ENCODE measurements around the gene CDC27. TPM values are rescaled to one million over a fixed set of nuclear protein-coding genes. Genes with fewer than 3 reads are reported as not detected.
"Not testable (repeated sequence)": the region's sequence is repeated elsewhere in the genome, so short reads cannot be mapped to it uniquely, and the experiment has no call there.

Gene CDC27
- total RNA-seq, 2 experiments from 2014 or later: 74.3 to 164 TPM

GRCh38 chr17:47218896-47219430 lies 29.9 kb upstream of the CDC27 start:
- peak; percentile 53 for DNase-seq (ENCODE audit: low spot score)
- BruUV-seq (replicated peaks): no TSS peak
- ChIA-PET POLR2A (interaction anchor here (1.6 kb wide), 1 partner anchor 13 kb away, joined by 6 read pairs; no protein-coding TSS in a partner anchor), CTCF (ENCODE audit: unreplicated experiment) (no interaction called here)
- Histone ChIP-seq H3K27ac (ENCODE audit: low read depth, low read length, poor library complexity, severe bottlenecking) (no peak overlapping the region), H3K9me2 (ENCODE audit: insufficient read depth, low read length) (no peaks in the 10 kb centered on the region), H3K4me3 (ENCODE audit: low read depth, low read length, poor library complexity, severe bottlenecking) (no peak overlapping the region), H4K20me1 (ENCODE audit: insufficient read depth, low read length) (no peaks in the 10 kb centered on the region), H3K9me3 (ENCODE audit: low read length) (peaks cover 7% of the 10 kb centered on the region; the same call in 1 of the 2 replicates), H3K4me2 (ENCODE audit: low read length) (peak overlapping the region; percentile 60), H2AFZ (ENCODE audit: low read length) (peak overlapping the region; percentile 64; the same call in 1 of the 2 replicates), H3K79me2 (ENCODE audit: insufficient read depth, low read depth, low read length) (no peaks in the 10 kb centered on the region), H3K36me3 (ENCODE audit: insufficient read depth, low read length) (no peaks in the 10 kb centered on the region; the same call in 1 of the 2 replicates), H3K4me1 (ENCODE audit: insufficient read depth, low read length, poor library complexity, severe bottlenecking) (peaks cover 26% of the 10 kb centered on the region)
- TF ChIP-seq EZH2phosphoT487 (IDR thresholded peaks at IDR 0.05; ENCODE audit: borderline replicate concordance, low read depth, low read length): no peak
- TF ChIP-seq, protein P1, sequence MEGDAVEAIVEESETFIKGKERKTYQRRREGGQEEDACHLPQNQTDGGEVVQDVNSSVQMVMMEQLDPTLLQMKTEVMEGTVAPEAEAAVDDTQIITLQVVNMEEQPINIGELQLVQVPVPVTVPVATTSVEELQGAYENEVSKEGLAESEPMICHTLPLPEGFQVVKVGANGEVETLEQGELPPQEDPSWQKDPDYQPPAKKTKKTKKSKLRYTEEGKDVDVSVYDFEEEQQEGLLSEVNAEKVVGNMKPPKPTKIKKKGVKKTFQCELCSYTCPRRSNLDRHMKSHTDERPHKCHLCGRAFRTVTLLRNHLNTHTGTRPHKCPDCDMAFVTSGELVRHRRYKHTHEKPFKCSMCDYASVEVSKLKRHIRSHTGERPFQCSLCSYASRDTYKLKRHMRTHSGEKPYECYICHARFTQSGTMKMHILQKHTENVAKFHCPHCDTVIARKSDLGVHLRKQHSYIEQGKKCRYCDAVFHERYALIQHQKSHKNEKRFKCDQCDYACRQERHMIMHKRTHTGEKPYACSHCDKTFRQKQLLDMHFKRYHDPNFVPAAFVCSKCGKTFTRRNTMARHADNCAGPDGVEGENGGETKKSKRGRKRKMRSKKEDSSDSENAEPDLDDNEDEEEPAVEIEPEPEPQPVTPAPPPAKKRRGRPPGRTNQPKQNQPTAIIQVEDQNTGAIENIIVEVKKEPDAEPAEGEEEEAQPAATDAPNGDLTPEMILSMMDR (conservative IDR thresholded peaks at IDR 0.05; ENCODE audit: low read length): no peak
- intact Hi-C loops (cut with micrococcal nuclease; ENCODE audit: unreplicated experiment): no loop called here

DNA sequence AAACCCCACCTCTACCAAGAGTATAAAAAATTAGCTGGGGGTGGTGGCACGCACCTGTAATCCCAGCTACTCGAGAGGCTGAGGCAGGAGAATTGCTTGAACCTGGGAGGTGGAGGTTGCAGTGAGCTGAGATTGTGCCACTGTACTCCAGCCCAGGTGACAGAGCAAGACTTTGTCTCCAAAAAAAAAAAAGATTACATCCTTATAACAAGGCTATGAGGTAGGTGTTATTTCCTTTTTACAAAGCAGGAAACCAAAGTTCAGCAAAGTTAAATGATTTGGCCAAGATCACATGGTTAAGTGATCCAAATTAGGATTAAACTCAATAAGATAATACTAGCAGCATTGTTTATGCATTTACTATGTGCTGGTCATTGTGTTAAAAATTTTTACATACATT lies 28.2 kb upstream of the CDC27 start:
- intact Hi-C loops (cut with micrococcal nuclease; ENCODE audit: unreplicated experiment); CTCF ChIA-PET (ENCODE audit: unreplicated experiment); DNase-seq (ENCODE audit: low spot score); H3K36me3 ChIP-seq (ENCODE audit: insufficient read depth, low read length); H2AFZ ChIP-seq (ENCODE audit: low read length); H3K4me2 ChIP-seq (ENCODE audit: low read length); H4K20me1 ChIP-seq (ENCODE audit: insufficient read depth, low read length); H3K27ac ChIP-seq (ENCODE audit: low read depth, low read length, poor library complexity, severe bottlenecking); H3K9me2 ChIP-seq (ENCODE audit: insufficient read depth, low read length); H3K9me3 ChIP-seq (ENCODE audit: low read length); H3K4me3 ChIP-seq (ENCODE audit: low read depth, low read length, poor library complexity, severe bottlenecking); H3K79me2 ChIP-seq (ENCODE audit: insufficient read depth, low read depth, low read length); BruUV-seq (replicated peaks): not testable (repeated sequence)
- H3K4me1 ChIP-seq (ENCODE audit: insufficient read depth, low read length, poor library complexity, severe bottlenecking): peaks cover 35% of the 10 kb centered on the region
- POLR2A ChIA-PET: interaction anchor here (0.6 to 0.8 kb wide), 2 partner anchors 10 to 130 kb away, joined by 3 read pairs; no protein-coding TSS in a partner anchor

- intact Hi-C loops (cut with micrococcal nuclease; ENCODE audit: unreplicated experiment); H2AFZ ChIP-seq (ENCODE audit: low read length); H3K9me3 ChIP-seq (ENCODE audit: low read length); BruUV-seq (replicated peaks); DNase-seq (ENCODE audit: low spot score); H3K4me2 ChIP-seq (ENCODE audit: low read length); H3K27ac ChIP-seq (ENCODE audit: low read depth, low read length, poor library complexity, severe bottlenecking); H3K4me3 ChIP-seq (ENCODE audit: low read depth, low read length, poor library complexity, severe bottlenecking); H4K20me1 ChIP-seq (ENCODE audit: insufficient read depth, low read length); H3K79me2 ChIP-seq (ENCODE audit: insufficient read depth, low read depth, low read length); CTCF ChIA-PET (ENCODE audit: unreplicated experiment); H3K36me3 ChIP-seq (ENCODE audit: insufficient read depth, low read length); H3K9me2 ChIP-seq (ENCODE audit: insufficient read depth, low read length): not testable (repeated sequence)
- peaks cover 39% of the 10 kb centered on the region for H3K4me1 ChIP-seq (ENCODE audit: insufficient read depth, low read length, poor library complexity, severe bottlenecking)
- POLR2A ChIA-PET: interaction anchor here (0.6 to 0.8 kb wide), 2 partner anchors 9 to 129 kb away, joined by 3 read pairs; no protein-coding TSS in a partner anchor
Measured at GRCh38 chr17:47216821-47217220, 27.7 kb upstream of the CDC27 start.

DNA sequence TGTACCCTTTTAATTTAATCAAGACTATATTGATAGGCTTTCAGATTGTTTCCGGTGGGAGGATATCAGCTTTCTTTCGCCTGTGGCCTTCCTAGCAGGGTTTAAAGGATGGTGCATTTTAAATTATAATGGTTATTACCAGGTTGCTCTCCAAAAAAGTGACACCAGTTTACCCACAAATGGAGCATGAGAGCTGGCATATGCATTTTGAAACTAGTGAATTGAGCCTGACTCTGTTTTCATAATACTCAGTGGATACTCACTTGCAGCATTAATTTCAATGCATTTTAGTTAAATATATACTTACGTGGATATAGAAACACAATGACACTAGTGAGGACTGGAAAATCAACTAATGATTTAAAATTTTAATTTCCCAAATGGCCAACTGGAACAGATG lies 25.8 kb upstream of the CDC27 start:
- H3K4me3 ChIP-seq (ENCODE audit: low read depth, low read length, poor library complexity, severe bottlenecking): no peak overlapping the region
- BruUV-seq (replicated peaks): no TSS peak
- H3K9me2 ChIP-seq (ENCODE audit: insufficient read depth, low read length): no peaks in the 10 kb centered on the region
- no peaks in the 10 kb centered on the region for H3K36me3 ChIP-seq (ENCODE audit: insufficient read depth, low read length)
- no peak overlapping the region for H3K4me2 ChIP-seq (ENCODE audit: low read length)
- intact Hi-C loops (cut with micrococcal nuclease; ENCODE audit: unreplicated experiment): no loop called here
- H2AFZ ChIP-seq (ENCODE audit: low read length): no peak overlapping the region
- H3K9me3 ChIP-seq (ENCODE audit: low read length): no peaks in the 10 kb centered on the region
- CTCF ChIA-PET (ENCODE audit: unreplicated experiment): no interaction called here
- POLR2A ChIA-PET: no interaction called here
- no peaks in the 10 kb centered on the region for H3K79me2 ChIP-seq (ENCODE audit: insufficient read depth, low read depth, low read length)
- no peak for DNase-seq (ENCODE audit: low spot score)
- peaks cover 29% of the 10 kb centered on the region for H3K4me1 ChIP-seq (ENCODE audit: insufficient read depth, low read length, poor library complexity, severe bottlenecking)
- no peaks in the 10 kb centered on the region for H4K20me1 ChIP-seq (ENCODE audit: insufficient read depth, low read length)
- no peak for TF ChIP-seq EZH2phosphoT487 (IDR thresholded peaks at IDR 0.05; ENCODE audit: borderline replicate concordance, low read depth, low read length)
- TF ChIP-seq, protein P1 (conservative IDR thresholded peaks at IDR 0.05; ENCODE audit: low read length): no peak
- no peak overlapping the region for H3K27ac ChIP-seq (ENCODE audit: low read depth, low read length, poor library complexity, severe bottlenecking)

Measured in OCI-LY7 (cell line).